Stimulated activated CD8-positive, alpha-beta memory T cell treated with anti-CD3 and anti-CD28 coated beads, Interleukin-12 subunit alpha, Interleukin-12 subunit beta, amount 100 ng/mL, for 24 hours (primary cell): Measurements from ENCODE around the gene DDR2.

Source experiments
- DNase-seq: peaks from one replicate; pipeline ENCODE4 v3.0.0-alpha.2; 2020; ENCODE audit errors: extremely low read depth

The DDR2 gene

DNA sequence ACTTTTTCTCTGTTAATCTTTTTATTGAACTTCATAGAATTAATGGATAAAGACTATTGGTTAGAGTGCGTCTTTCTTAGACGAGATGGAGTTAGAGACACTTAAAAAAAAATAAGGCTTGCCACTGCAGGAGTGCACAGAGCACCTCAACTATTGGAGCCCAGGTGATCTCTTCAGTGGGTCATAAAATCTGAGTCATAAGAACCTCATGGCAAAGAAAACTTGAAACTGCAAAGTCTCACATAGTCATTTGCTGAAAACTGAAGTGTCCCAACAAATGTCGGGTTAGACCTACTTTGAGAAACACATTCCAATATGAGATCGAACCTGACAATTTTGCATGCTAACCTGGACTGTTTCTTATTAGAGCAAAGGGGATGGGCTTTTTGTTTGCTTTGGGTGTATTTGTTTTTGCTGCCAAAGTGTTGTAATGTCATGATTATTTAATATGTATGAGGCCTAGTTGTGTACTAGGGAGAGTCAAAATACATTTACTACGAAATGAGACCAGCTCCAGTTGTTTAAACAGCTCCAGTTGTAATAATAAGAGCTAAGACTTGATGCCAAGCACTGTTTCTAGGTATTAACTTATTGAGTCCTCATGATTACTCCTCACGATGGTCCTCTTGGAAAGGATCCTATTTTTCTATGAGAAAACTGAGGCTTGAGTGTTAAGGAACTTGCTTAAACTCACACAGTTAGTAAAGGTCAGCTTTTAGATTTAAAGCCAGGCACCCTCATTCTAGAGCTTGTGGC lies 65.1 kb downstream of the DDR2 start:
- no peak for DNase-seq

GRCh38 chr1:162699366-162699765 lies 67.1 kb downstream of the DDR2 start:
- no peak for DNase-seq

DNA sequence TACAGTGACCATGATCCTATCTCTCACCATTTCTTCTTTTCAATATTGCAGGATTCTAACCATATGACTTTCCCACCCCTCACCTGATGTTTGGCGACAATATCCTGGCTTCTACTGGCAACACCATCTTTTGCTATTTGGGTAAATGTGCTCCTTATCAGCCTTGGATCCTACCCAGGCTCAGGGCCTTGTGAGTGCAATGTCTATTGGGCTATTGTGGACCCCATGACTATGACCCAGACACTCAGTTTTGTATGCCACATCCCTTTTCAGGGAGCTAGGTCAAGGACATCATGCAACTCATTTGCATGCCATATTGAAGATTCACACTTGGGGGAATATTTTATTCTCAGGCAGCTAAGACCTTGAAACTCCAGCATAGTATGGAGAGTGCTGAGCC lies 67.9 kb downstream of the DDR2 start:
- DNase-seq: no peak

GRCh38 chr1:162701286-162701685 lies 69.0 kb downstream of the DDR2 start:
- DNase-seq: no peak

GRCh38 chr1:162702628-162703027 lies 70.4 kb downstream of the DDR2 start:
- no peak for DNase-seq

GRCh38 chr1:162703708-162704107 lies 71.4 kb downstream of the DDR2 start:
- DNase-seq: no peak

DNA sequence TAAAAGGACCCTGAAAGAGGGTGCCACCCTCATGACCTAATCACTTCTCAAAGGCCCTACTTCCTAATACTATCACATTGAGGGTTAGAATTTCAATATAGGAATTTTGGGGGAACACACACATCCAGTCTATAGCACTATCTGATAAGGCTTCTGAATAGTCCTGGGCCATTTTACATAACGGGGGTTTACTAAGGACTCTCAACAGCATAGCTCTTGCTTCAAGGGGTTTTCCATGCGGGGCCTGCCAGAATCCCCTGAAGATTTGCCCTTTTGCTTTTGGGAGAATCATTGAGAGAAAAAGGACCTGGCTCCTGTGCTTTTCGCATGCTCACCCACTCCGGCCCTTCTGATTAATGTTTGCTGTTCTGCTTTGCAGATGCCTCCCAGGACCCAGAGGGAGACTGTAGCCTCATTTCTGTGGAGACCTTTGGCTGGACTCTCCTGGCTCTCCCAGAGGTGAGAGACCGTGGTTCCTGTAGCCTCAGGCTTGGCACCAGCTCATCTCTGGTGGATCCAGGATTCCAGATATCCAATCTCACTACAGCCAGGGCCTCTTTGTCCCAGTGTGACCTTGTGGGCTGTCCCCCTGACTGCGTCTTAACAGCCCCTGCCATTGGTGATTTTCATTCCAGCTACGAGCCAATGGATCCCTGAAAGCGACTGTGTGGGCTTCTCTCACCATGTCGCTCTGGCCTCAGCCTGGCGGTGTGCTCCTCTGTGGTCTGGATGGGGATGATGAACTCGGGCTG lies 72.6 kb downstream of the DDR2 start:
- DNase-seq: no peak

DNA sequence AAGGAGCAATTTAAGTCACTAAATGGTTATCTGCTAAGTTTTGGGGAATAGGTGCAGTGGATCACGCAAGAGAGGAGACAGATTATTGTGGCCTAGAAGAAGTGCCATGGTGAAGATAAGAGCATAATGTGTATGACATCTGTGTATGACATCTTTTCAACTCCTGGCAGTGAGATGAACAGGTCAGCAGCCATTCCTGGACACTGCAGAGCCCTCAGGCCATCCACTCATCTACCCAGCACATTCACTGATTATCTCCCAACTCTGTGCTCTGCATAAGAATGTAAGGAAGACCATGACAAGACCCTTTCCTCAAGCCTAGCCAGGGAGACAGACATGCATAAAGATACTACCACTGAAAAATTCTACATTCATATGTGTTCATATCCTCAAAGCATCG lies 73.7 kb downstream of the DDR2 start:
- DNase-seq: no peak

- DNase-seq: no peak
Measured at GRCh38 chr1:162706606-162707005, 74.3 kb downstream of the DDR2 start.

DNA sequence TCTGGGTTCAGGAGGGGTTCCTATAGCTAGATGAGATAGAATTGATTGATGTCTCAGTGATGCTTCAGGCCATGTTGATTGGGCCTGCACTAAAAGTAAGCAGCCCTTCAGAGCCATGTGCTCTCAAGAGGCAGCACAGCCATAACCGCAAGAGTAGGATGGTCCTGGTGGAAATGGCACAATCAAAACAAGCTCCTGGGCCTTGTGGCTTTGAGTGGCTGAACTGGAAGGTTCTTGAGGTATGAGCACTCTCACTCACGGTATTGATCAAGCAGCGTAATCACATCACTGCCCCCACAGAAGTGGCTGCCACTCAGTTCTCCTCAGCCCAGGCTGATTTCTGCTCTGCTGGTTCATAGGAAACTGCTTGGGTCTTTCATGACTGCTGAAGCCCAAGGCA lies 76.0 kb downstream of the DDR2 start:
- no peak for DNase-seq

DNA sequence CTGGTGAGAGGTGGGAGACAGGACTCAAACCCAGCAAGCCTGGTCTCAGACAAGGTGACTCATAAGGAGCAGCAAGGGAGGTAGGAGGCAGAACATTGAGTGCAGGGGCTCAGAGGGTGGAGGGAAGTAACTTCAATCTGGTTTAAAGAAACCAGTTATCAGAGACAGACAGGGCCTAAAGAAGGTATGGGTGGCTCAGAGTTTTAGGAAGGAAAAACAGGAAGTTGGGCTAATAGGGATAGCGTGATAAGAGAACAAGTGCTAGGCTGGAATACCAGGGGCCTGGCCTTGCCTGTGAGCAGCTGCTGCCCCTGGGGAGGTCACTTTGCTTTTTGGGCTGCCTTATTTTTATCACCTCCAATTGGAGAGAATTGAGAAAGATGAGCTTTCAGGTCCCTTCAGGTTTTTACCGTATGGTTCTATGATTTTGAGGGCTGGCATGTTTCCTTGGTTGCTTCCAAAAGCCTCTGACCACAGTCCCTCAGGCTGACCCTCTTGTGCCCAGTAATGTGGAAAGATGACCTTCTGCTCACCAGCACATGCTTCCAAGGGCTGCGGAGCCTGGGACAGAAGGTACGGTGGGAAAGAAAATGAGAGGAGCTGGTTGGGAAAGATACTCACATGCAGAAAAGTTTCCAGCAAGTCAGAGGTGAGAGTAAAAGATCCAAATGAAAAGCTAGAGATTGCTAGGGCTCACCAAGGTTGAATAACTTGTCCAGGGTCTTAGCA lies 77.0 kb downstream of the DDR2 start:
- DNase-seq: no peak

DNA sequence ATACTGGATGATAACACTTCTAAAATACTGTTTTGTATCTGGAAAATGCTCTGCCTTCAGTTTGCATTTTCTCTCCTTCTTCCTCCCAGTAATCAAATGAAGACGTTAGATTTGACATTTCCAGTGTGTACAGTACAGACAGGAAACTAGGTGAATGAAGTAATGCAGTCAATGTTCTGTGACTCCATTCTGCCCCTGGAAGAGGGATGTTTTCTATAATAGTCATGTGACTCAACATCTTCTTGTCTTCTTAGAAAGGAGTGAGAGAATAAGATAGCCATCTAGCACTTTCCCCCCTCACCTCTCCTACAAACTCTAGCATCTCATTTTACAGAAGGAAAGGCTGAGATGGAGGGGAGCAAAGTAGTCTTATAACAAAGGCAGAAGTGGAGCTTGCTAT lies 77.6 kb downstream of the DDR2 start:
- DNase-seq: no peak

- no peak for DNase-seq
Measured at GRCh38 chr1:162710345-162710744, 78.1 kb downstream of the DDR2 start.

GRCh38 chr1:162710780-162711465 lies 78.7 kb downstream of the DDR2 start:
- DNase-seq: no peak

DNA sequence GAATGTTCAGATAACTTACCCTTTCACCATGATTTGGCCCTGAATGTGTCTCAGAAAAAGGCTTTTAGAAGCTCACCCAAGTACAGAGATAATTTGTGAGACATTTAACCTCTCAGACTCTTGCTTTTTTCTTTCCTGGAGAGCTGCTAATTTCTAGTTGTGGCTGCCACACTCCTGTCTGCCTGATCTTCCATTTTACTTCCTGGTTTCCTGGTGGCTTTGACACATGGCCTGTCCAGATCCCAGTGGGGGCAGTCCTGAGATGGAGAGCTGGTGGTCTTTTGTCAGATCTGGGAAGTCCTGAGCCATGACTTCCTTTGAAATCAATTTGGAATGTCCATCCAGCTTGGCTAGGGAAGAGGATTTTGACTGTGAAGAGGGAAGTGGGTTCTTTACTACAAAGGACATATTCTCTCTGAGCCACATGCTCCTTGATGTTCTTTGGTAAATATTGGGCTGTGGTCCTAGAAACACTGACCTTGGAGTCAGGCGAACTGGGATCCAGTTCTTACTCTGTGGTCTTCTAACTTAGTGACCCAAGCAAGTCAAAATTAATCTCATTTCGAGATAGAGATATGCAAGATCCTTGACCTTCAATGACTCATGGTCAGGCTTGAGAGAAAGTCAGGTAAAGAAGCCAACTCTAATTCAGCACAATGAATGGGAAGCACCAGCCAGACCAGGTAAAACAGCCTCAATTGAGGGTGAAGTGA lies 80.2 kb downstream of the DDR2 start:
- DNase-seq: no peak

DNA sequence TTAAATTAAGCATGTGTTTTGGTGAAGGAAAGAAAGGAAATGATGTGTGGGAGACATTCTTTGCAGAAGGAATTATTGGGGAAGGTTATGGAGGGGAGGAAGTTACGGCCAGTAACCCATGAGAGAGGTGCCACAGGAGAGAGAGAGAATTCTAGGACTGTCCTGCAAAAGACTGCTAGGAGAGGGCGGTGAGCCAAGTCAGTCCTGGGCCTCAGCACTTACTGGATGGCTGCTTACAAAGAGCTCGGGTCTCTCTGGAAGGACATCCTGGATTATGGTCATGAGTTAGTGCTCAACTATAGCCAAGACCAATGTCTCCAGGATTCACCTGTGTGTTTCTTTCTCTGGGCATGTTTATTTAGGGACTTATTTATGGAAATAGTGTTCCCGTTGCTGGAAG lies 83.9 kb downstream of the DDR2 start:
- no peak for DNase-seq

DNA sequence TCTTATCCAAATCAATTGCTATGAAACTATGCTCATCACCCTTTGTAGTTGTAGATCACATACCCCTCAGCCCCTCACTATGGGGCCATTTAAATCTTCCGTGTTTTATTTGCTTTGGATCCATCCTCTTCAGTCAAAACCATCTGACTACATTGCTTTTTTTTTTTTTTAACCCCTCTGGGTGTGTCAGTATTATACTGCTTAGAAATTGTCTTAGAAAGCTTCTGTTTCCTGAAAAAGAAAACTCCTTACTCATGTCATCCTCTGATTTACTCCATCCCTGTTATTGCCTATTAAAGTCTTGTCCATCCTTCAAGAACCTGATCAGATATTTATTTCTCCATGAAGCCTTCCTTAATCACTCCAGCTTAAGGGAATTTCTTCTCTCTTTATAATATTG lies 84.3 kb downstream of the DDR2 start:
- no peak for DNase-seq

- no peak for DNase-seq
Measured at GRCh38 chr1:162717548-162718184, 85.4 kb downstream of the DDR2 start.

GRCh38 chr1:162719678-162720077 lies 87.4 kb downstream of the DDR2 start:
- DNase-seq: no peak

DNA sequence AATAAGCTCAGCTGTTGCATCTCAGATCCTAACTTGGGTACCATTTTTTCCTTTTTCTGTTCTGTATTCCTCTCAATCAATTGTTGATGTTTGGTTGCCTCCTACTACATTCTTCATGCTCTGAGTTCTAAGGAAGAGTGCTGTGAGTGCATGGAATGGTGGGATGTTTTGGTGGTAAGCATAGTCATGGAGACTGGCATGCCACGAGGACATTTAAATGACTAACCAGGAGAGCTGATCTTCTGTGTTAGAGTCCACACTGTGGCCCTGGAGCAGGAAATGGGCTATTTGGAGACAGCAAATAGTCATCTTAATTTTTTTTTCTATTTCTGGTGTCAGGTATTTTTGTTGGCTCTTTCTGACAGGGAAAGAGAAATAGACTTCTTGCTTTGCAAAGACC lies 88.7 kb downstream of the DDR2 start:
- no peak for DNase-seq

GRCh38 chr1:162721471-162721870 lies 89.2 kb downstream of the DDR2 start:
- DNase-seq: no peak
